Upper lobe of left lung (tissue), 4 donors: ENCODE results near the gene BSN.

Experiments
- EP300 ChIP-seq, 4 donors: sonication (generic); formaldehyde crosslinking; IDR thresholded peaks; one replicate each; pipeline ENCODE4 v1.5.1; 2017; ENCODE audit warnings: antibody characterized with exemption in 4 of 4, control low read depth in 2 of 4
- TF ChIP-seq, protein P1 (sequence below), 6 experiments: fragments of 450-650 bp in 4 of 6; fragments of 200-600 bp in 2 of 6; sonication (generic) in 2 of 6; IDR thresholded peaks; one replicate each; pipeline ENCODE4 v1.5.1; 2016 to 2019; ENCODE audit warnings: antibody characterized with exemption in 6 of 6

DNA sequence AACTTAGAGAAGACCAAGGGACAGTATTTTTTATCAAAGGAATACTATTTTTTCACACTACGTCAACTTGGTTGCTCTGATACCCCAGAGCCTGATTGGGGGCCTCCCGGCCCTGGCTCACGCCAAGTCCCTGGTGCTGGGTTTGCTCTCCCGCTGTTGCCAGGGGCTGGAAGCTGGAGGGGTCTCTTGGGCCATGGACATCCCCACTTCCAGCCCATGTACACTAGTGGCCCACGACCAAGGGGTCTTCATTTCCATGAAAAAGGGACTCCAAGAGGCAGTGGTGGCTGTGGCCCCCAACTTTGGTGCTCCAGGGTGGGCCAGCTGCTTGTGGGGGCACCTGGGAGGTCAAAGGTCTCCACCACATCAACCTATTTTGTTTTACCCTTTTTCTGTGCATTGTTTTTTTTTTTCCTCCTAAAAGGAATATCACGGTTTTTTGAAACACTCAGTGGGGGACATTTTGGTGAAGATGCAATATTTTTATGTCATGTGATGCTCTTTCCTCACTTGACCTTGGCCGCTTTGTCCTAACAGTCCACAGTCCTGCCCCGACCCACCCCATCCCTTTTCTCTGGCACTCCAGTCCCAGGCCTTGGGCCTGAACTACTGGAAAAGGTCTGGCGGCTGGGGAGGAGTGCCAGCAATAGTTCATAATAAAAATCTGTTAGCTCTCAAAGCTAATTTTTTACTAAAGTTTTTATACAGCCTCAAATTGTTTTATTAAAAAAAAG is 20.3 kb upstream of the BSN start:
- TF ChIP-seq, protein P1, sequence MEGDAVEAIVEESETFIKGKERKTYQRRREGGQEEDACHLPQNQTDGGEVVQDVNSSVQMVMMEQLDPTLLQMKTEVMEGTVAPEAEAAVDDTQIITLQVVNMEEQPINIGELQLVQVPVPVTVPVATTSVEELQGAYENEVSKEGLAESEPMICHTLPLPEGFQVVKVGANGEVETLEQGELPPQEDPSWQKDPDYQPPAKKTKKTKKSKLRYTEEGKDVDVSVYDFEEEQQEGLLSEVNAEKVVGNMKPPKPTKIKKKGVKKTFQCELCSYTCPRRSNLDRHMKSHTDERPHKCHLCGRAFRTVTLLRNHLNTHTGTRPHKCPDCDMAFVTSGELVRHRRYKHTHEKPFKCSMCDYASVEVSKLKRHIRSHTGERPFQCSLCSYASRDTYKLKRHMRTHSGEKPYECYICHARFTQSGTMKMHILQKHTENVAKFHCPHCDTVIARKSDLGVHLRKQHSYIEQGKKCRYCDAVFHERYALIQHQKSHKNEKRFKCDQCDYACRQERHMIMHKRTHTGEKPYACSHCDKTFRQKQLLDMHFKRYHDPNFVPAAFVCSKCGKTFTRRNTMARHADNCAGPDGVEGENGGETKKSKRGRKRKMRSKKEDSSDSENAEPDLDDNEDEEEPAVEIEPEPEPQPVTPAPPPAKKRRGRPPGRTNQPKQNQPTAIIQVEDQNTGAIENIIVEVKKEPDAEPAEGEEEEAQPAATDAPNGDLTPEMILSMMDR (IDR thresholded peaks at IDR 0.05), result no peak
- no peak for TF ChIP-seq EP300 (IDR thresholded peaks at IDR 0.05)
